Esophagus muscularis mucosa (tissue), 4 donors: ENCODE measurements around the gene TMTC3. TPM values are rescaled to one million over a fixed set of nuclear protein-coding genes. Genes with fewer than 3 reads are reported as not detected.

Experiments
- DNase-seq: peaks from one replicate; pipeline ENCODE4 v3.0.0-alpha.2; 2017; ENCODE audit errors: extremely low spot score
- H3K27ac ChIP-seq, 4 donors: fragments of 200-600 bp; sonication (generic); replicated peaks in 1 of 4; 1 replicate in 3 of 4; 2 replicates in 1 of 4; pipeline ENCODE4 v1.5.1; 2016 to 2019; ENCODE audit warnings: mild to moderate bottlenecking in 1 of 4
- H3K27me3 ChIP-seq, 4 donors: fragments of 200-600 bp; sonication (generic); one replicate each; pipeline versions ENCODE4 v1.5.1 to v1.6.0; 2016 to 2019
- H3K36me3 ChIP-seq, 4 donors: fragments of 200-600 bp; sonication (generic); one replicate each; pipeline ENCODE4 v1.5.1; 2016 to 2019
- H3K4me1 ChIP-seq, 4 donors: fragments of 200-600 bp; sonication (generic); one replicate each; pipeline ENCODE4 v1.5.1; 2016 to 2019
- H3K4me3 ChIP-seq, 4 donors: fragments of 200-600 bp; sonication (generic); 1 replicate in 2 of 4; 2 replicates in 2 of 4; pipeline ENCODE4 v1.5.1; 2016 to 2019; ENCODE audit warnings: mild to moderate bottlenecking in 4 of 4, moderate library complexity in 1 of 4
- H3K9me3 ChIP-seq, 4 donors: fragments of 200-600 bp; sonication (generic); 1 replicate in 3 of 4; 2 replicates in 1 of 4; pipeline ENCODE4 v1.5.1; 2016 to 2019
- CTCF ChIP-seq, 3 experiments: fragments of 200-600 bp in 2 of 3; fragments of 450-650 bp in 1 of 3; sonication (generic) in 2 of 3; IDR thresholded peaks; one replicate each; pipeline ENCODE4 v1.5.1; 2017 to 2019; ENCODE audit warnings: antibody characterized with exemption in 3 of 3, mild to moderate bottlenecking in 2 of 3, moderate library complexity in 1 of 3
- EP300 ChIP-seq: sonication (generic); formaldehyde crosslinking; IDR thresholded peaks from one replicate; pipeline ENCODE4 v1.6.1; 2017; ENCODE audit warnings: antibody characterized with exemption
- POLR2A ChIP-seq: fragments of 450-650 bp; IDR thresholded peaks from one replicate; pipeline ENCODE4 v1.6.1; 2017; ENCODE audit warnings: antibody characterized with exemption, moderate library complexity, mild to moderate bottlenecking, low read depth
- POLR2AphosphoS5 ChIP-seq, 2 donors: sonication (generic); formaldehyde crosslinking; IDR thresholded peaks; one replicate each; pipeline ENCODE4 v1.6.1; 2017; ENCODE audit warnings: antibody characterized with exemption in 2 of 2
- WGBS: methylation state at CpG from one replicate; pipeline ENCODE4 v1.1.5; 2018; 5-methylcytosine and 5-hydroxymethylcytosine counted together
- intact Hi-C: fragments of 100-400 bp; cut with DNase I; formaldehyde crosslinking; loops from one replicate; pipeline ENCODE4 v1.15.1; 2023
- total RNA-seq, 4 donors: library from RNA; depleted of rRNA; stranded (reverse); fragments of >200 nt; gene quantifications; one replicate each; pipeline versions ENCODE4 v1.1.0 to v1.2.1, GENCODE V29; 2016

The TMTC3 gene
- total RNA-seq, 4 donors from 2014 or later, result 16.9 to 22.2 (median 18.3) TPM

- Histone ChIP-seq H3K36me3 (peaks cover under 1 to 51% (median 33%) of the 10 kb centered on the region in 4 donors), H3K27ac (no peak overlapping the region), H3K4me3 (peak overlapping the region; percentile 23 to 44 (median 40)), H3K9me3 (no peaks in the 10 kb centered on the region), H3K4me1 (no peaks in the 10 kb centered on the region), H3K27me3 (no peaks in the 10 kb centered on the region)
- no peak for TF ChIP-seq EP300
- no peak for TF ChIP-seq POLR2A
- no peak for TF ChIP-seq POLR2AphosphoS5 (IDR thresholded peaks at IDR 0.05)
- TF ChIP-seq CTCF (IDR thresholded peaks at IDR 0.05), result peak; percentile 42 to 49 (median 46)
- WGBS, result 0% methylated on average over 1 of the region's 1 CpG
- DNase-seq, result no peak
- intact Hi-C loops, result no loop called here
Measured at GRCh38 chr12:88111074-88111652, 30.9 kb upstream of the TMTC3 start.

GRCh38 chr12:88113871-88114270 is 28.2 kb upstream of the TMTC3 start:
- H3K27ac ChIP-seq, result no peak overlapping the region
- H3K36me3 ChIP-seq, result peaks cover 0 to 66% (median 39%) of the 10 kb centered on the region in 4 donors
- intact Hi-C loops, result no loop called here
- 52% methylated on average over 3 of the region's 3 CpGs for WGBS
- DNase-seq, result no peak
- H3K4me3 ChIP-seq, result no peak overlapping the region
- H3K9me3 ChIP-seq, result no peaks in the 10 kb centered on the region
- H3K4me1 ChIP-seq, result no peaks in the 10 kb centered on the region
- no peaks in the 10 kb centered on the region for H3K27me3 ChIP-seq
- TF ChIP-seq EP300, result no peak
- no peak for TF ChIP-seq CTCF (IDR thresholded peaks at IDR 0.05)
- no peak for TF ChIP-seq POLR2AphosphoS5 (IDR thresholded peaks at IDR 0.05)
- TF ChIP-seq POLR2A, result no peak

GRCh38 chr12:88122666-88123065 is 19.4 kb upstream of the TMTC3 start:
- TF ChIP-seq POLR2A, result no peak
- TF ChIP-seq EP300, result no peak
- no peak for TF ChIP-seq CTCF (IDR thresholded peaks at IDR 0.05)
- TF ChIP-seq POLR2AphosphoS5 (IDR thresholded peaks at IDR 0.05), result no peak
- H3K27ac ChIP-seq, result no peak overlapping the region
- H3K36me3 ChIP-seq, result peaks cover 2 to 80% (median 33%) of the 10 kb centered on the region in 4 donors
- DNase-seq, result no peak
- intact Hi-C loops, result no loop called here
- no peaks in the 10 kb centered on the region for H3K9me3 ChIP-seq
- H3K27me3 ChIP-seq, result no peaks in the 10 kb centered on the region
- no peaks in the 10 kb centered on the region for H3K4me1 ChIP-seq
- 65% methylated on average over 4 of the region's 4 CpGs for WGBS
- H3K4me3 ChIP-seq, result no peak overlapping the region

DNA sequence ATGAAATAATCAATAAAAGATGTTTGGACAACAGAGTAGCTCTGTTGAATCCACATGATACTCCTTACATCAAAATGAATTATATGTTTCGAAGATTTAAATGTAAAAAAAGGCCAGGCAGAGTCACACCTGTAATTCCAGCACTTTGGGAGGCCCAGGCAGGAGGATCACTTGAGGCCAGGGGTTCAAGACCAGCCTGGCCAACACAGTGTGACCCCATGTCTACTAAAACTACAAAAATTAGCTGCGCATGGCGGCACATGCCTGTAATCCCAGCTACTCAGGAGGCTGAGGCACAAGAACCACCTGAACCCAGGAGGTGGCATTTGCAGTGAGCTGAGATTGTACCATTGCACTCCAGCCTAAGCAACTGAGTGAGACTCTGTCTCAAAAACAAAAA is 15.0 kb upstream of the TMTC3 start:
- H3K27me3 ChIP-seq, result no peaks in the 10 kb centered on the region
- H3K9me3 ChIP-seq, result no peaks in the 10 kb centered on the region
- TF ChIP-seq POLR2A, result no peak
- intact Hi-C loops, result no loop called here
- H3K36me3 ChIP-seq, result peaks cover 9 to 51% (median 33%) of the 10 kb centered on the region in 4 donors
- no peak overlapping the region for H3K27ac ChIP-seq
- no peak for DNase-seq
- WGBS, result 94% methylated on average over 3 of the region's 3 CpGs
- H3K4me1 ChIP-seq, result no peaks in the 10 kb centered on the region
- no peak overlapping the region for H3K4me3 ChIP-seq

- TF ChIP-seq POLR2AphosphoS5 (IDR thresholded peaks at IDR 0.05), result no peak
- TF ChIP-seq CTCF (IDR thresholded peaks at IDR 0.05), result no peak
- TF ChIP-seq EP300, result no peak
- no peak for TF ChIP-seq POLR2A
- H3K36me3 ChIP-seq, result peaks cover 9 to 50% (median 28%) of the 10 kb centered on the region in 4 donors
- H3K4me3 ChIP-seq, result no peak overlapping the region
- no peak for DNase-seq
- intact Hi-C loops, result no loop called here
- no peaks in the 10 kb centered on the region for H3K4me1 ChIP-seq
- no peaks in the 10 kb centered on the region for H3K9me3 ChIP-seq
- no peak overlapping the region for H3K27ac ChIP-seq
- H3K27me3 ChIP-seq, result no peaks in the 10 kb centered on the region
- WGBS, result 97% methylated on average over 3 of the region's 3 CpGs
Measured at GRCh38 chr12:88127855-88128254, 14.3 kb upstream of the TMTC3 start.
